HL-60/S4 treated with retinoic acid at 250 ng/mL for 4 days and 3 days (cell line): ENCODE data around the gene TUBGCP6.
"Not testable (repeated sequence)": the region's sequence is repeated elsewhere in the genome, so short reads cannot be mapped to it uniquely, and the experiment has no call there.

ENCODE experiments used
- in situ Hi-C: fragments of 300-500 bp; cut with MboI; formaldehyde crosslinking; loops from 2 replicates; pipeline ENCODE4 v1.7.0; 2022; ENCODE audit warnings: low sequenced_read_pairs

Gene TUBGCP6

GRCh38 chr22:50174382-50175190, 70.2 kb downstream of the TUBGCP6 start:
- in situ Hi-C loops = no loop called here

GRCh38 chr22:50173983-50174355, 70.9 kb downstream of the TUBGCP6 start:
- in situ Hi-C loops = no loop called here

- in situ Hi-C loops = no loop called here
Measured at GRCh38 chr22:50173311-50173982, 71.4 kb downstream of the TUBGCP6 start.

GRCh38 chr22:50171965-50172421, 72.8 kb downstream of the TUBGCP6 start:
- in situ Hi-C loops = no loop called here

- in situ Hi-C loops = no loop called here
Measured at GRCh38 chr22:50171319-50171964, 73.4 kb downstream of the TUBGCP6 start.

- in situ Hi-C loops = no loop called here
Measured at GRCh38 chr22:50170453-50171318, 74.1 kb downstream of the TUBGCP6 start, which contains the start of gene PANX2. TSS of gene PANX2 (plus strand) at chr22:50170731. CDS start at chr22:50170731, 0 bp downstream.

- in situ Hi-C loops = no loop called here
Measured at GRCh38 chr22:50169774-50170341, 75.0 kb downstream of the TUBGCP6 start.

GRCh38 chr22:50169181-50169759, 75.6 kb downstream of the TUBGCP6 start:
- in situ Hi-C loops = no loop called here

- in situ Hi-C loops = not testable (repeated sequence)
Measured at GRCh38 chr22:50168490-50169180, 76.2 kb downstream of the TUBGCP6 start.

GRCh38 chr22:50167689-50168489, 76.9 kb downstream of the TUBGCP6 start:
- in situ Hi-C loops = no loop called here
